HEK293 (cell line): ENCODE results near the gene SNTG2.
"Not testable (repeated sequence)": the region's sequence is repeated elsewhere in the genome, so short reads cannot be mapped to it uniquely, and the experiment has no call there.

Experiments
- CTCF ChIA-PET: fragments of 350-600 bp; formaldehyde crosslinking; extraction: SDS; loops from one replicate; lab custom pipeline; 2021; ENCODE audit warnings: antibody characterized with exemption; lab: Yijun Ruan, JAX
- POLR2A ChIA-PET: fragments of 300-600 bp; formaldehyde crosslinking; extraction: SDS; loops from one replicate; lab custom pipeline; 2020; ENCODE audit warnings: antibody characterized with exemption, inconsistent platforms; lab: Yijun Ruan, JAX
- H3K27ac ChIP-seq: fragments of 200-500 bp; sonication (Bioruptor generic); 2 replicates; pipeline ENCODE4 v1.5.1; 2014; ENCODE audit warnings: low read depth, low read length, control low read depth, inconsistent platforms; ENCODE audit errors: extremely low read depth
- H3K36me3 ChIP-seq, 2 experiments: fragments of 200-500 bp in 1 of 2; sonication (Bioruptor generic) in 1 of 2; 1 replicate in 1 of 2; 2 replicates in 1 of 2; pipeline ENCODE4 v1.5.1; 2014 to 2017; ENCODE audit warnings: inconsistent platforms in 2 of 2, low read length in 2 of 2; ENCODE audit not compliant: control insufficient read depth in 2 of 2, insufficient read depth in 1 of 2
- H3K4me1 ChIP-seq: fragments of 200-500 bp; sonication (Bioruptor generic); 2 replicates; pipeline ENCODE4 v1.5.1; 2014; ENCODE audit warnings: mild to moderate bottlenecking, low read length, inconsistent platforms; ENCODE audit not compliant: control insufficient read depth, insufficient read depth
- H3K4me3 ChIP-seq: 2 replicates; pipeline ENCODE4 v1.5.1; 2011; ENCODE audit warnings: low read depth, mild to moderate bottlenecking, control low read depth, low read length, moderate library complexity
- H3K9me3 ChIP-seq: fragments of 200-500 bp; sonication (Bioruptor generic); 2 replicates; pipeline ENCODE4 v1.5.1; 2014; ENCODE audit warnings: low read depth, low read length, inconsistent platforms; ENCODE audit not compliant: control insufficient read depth, insufficient read depth
- GLI4 ChIP-seq: fragments of 450-650 bp; formaldehyde crosslinking; IDR thresholded peaks from 2 replicates; pipeline ENCODE4 v1.5.1; 2016; ENCODE audit warnings: missing biosample characterization, missing genetic modification characterization
- TCF7L2 ChIP-seq: IDR thresholded peaks from 2 replicates; pipeline ENCODE4 v1.6.1; 2011; ENCODE audit warnings: low read depth, mild to moderate bottlenecking, inconsistent platforms, low read length, moderate library complexity, borderline replicate concordance
- ZNF211 ChIP-seq: fragments of 450-650 bp; formaldehyde crosslinking; IDR thresholded peaks from 2 replicates; pipeline ENCODE4 v1.5.1; 2016; ENCODE audit warnings: low read depth, missing biosample characterization, missing genetic modification characterization
- ZNF214 ChIP-seq: fragments of 450-650 bp; formaldehyde crosslinking; IDR thresholded peaks from 2 replicates; pipeline ENCODE4 v1.5.1; 2017; ENCODE audit warnings: missing biosample characterization, mild to moderate bottlenecking, missing genetic modification characterization, borderline replicate concordance
- ZNF426 ChIP-seq: fragments of 450-650 bp; formaldehyde crosslinking; IDR thresholded peaks from 2 replicates; pipeline ENCODE4 v1.5.1; 2017; ENCODE audit warnings: missing biosample characterization, missing genetic modification characterization, mild to moderate bottlenecking, inconsistent platforms, moderate library complexity
- ZNF48 ChIP-seq: fragments of 450-650 bp; formaldehyde crosslinking; IDR thresholded peaks from 2 replicates; pipeline ENCODE4 v1.5.1; 2016; ENCODE audit warnings: missing biosample characterization, missing genetic modification characterization
- ZNF621 ChIP-seq: fragments of 450-650 bp; formaldehyde crosslinking; IDR thresholded peaks from 2 replicates; pipeline ENCODE4 v1.5.1; 2017; ENCODE audit warnings: missing biosample characterization, missing genetic modification characterization
- ZNF830 ChIP-seq: fragments of 450-650 bp; IDR thresholded peaks from 2 replicates; pipeline ENCODE4 v1.5.0; 2018; ENCODE audit warnings: missing biosample characterization, missing genetic modification characterization, low read depth, mild to moderate bottlenecking, moderate library complexity
- ZSCAN16 ChIP-seq: fragments of 450-650 bp; formaldehyde crosslinking; IDR thresholded peaks from 2 replicates; pipeline ENCODE4 v1.5.1; 2016; ENCODE audit warnings: missing biosample characterization, missing genetic modification characterization
- TF ChIP-seq, protein P1 (sequence below): fragments of 450-650 bp; IDR thresholded peaks from 2 replicates; pipeline ENCODE4 v1.5.1; 2018; ENCODE audit warnings: missing biosample characterization, mild to moderate bottlenecking, missing genetic modification characterization
- TF ChIP-seq, protein P2 (sequence below): fragments of 450-650 bp; formaldehyde crosslinking; IDR thresholded peaks from 2 replicates; pipeline ENCODE4 v1.5.1; 2016; ENCODE audit warnings: missing biosample characterization, missing genetic modification characterization, borderline replicate concordance

SNTG2 gene

GRCh38 chr2:1413156-1413710 is 462.6 kb downstream of the SNTG2 start, which contains the start of gene TPO (continued):
- TF ChIP-seq ZNF48 (tag by site-specific recombination) (no peak), GLI4 (tag by site-specific recombination) (no peak), ZSCAN16 (tag by site-specific recombination) (no peak), ZNF426 (tag by site-specific recombination) (no peak), ZNF214 (tag by site-specific recombination) (no peak), TCF7L2 (no peak)
- TF ChIP-seq, protein P1, sequence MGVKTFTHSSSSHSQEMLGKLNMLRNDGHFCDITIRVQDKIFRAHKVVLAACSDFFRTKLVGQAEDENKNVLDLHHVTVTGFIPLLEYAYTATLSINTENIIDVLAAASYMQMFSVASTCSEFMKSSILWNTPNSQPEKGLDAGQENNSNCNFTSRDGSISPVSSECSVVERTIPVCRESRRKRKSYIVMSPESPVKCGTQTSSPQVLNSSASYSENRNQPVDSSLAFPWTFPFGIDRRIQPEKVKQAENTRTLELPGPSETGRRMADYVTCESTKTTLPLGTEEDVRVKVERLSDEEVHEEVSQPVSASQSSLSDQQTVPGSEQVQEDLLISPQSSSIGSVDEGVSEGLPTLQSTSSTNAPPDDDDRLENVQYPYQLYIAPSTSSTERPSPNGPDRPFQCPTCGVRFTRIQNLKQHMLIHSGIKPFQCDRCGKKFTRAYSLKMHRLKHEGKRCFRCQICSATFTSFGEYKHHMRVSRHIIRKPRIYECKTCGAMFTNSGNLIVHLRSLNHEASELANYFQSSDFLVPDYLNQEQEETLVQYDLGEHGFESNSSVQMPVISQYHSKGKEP (tag by site-specific recombination): no peak

- CTCF ChIA-PET: no interaction called here
- TF ChIP-seq ZNF621 (tag by site-specific recombination) (no peak), ZNF211 (tag by site-specific recombination) (no peak), ZNF830 (tag by site-specific recombination) (no peak)
- TF ChIP-seq, protein P2, sequence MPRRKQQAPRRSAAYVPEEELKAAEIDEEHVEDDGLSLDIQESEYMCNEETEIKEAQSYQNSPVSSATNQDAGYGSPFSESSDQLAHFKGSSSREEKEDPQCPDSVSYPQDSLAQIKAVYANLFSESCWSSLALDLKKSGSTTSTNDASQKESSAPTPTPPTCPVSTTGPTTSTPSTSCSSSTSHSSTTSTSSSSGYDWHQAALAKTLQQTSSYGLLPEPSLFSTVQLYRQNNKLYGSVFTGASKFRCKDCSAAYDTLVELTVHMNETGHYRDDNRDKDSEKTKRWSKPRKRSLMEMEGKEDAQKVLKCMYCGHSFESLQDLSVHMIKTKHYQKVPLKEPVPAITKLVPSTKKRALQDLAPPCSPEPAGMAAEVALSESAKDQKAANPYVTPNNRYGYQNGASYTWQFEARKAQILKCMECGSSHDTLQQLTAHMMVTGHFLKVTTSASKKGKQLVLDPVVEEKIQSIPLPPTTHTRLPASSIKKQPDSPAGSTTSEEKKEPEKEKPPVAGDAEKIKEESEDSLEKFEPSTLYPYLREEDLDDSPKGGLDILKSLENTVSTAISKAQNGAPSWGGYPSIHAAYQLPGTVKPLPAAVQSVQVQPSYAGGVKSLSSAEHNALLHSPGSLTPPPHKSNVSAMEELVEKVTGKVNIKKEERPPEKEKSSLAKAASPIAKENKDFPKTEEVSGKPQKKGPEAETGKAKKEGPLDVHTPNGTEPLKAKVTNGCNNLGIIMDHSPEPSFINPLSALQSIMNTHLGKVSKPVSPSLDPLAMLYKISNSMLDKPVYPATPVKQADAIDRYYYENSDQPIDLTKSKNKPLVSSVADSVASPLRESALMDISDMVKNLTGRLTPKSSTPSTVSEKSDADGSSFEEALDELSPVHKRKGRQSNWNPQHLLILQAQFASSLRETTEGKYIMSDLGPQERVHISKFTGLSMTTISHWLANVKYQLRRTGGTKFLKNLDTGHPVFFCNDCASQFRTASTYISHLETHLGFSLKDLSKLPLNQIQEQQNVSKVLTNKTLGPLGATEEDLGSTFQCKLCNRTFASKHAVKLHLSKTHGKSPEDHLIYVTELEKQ (tag by site-specific recombination): no peak
Measured at GRCh38 chr2:1414121-1414520, 463.5 kb downstream of the SNTG2 start.

DNA sequence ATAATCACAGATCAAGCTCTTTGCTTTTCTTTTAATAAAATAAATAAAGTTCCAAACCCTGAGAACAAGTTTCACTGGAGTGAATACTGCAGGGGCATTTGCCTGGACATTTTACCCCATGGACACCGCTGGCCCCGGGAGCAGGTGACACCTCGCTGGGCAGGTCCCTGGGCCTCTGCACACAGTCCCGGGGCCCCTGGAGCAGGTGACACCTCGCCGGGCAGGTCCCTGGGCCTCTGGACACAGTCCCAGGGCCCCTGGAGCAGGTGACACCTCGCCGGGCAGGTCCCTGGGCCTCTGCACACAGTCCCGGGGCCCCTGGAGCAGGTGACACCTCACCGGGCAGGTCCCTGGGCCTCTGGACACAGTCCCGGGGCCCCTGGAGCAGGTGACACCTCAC is 464.3 kb downstream of the SNTG2 start:
- POLR2A ChIA-PET, H3K4me1 ChIP-seq: not testable (repeated sequence)
- CTCF ChIA-PET: interaction anchor here (0.7 kb wide), 1 partner anchor 560 kb away, joined by 3 read pairs; no protein-coding TSS in a partner anchor

More at GRCh38 chr2:1414121-1414520, 463.5 kb downstream of the SNTG2 start:
- Histone ChIP-seq H3K36me3 (no peaks in the 10 kb centered on the region), H3K9me3 (no peaks in the 10 kb centered on the region), H3K27ac (no peak overlapping the region), H3K4me1 (no peaks in the 10 kb centered on the region), H3K4me3 (no peak overlapping the region)
- POLR2A ChIA-PET: no interaction called here

DNA sequence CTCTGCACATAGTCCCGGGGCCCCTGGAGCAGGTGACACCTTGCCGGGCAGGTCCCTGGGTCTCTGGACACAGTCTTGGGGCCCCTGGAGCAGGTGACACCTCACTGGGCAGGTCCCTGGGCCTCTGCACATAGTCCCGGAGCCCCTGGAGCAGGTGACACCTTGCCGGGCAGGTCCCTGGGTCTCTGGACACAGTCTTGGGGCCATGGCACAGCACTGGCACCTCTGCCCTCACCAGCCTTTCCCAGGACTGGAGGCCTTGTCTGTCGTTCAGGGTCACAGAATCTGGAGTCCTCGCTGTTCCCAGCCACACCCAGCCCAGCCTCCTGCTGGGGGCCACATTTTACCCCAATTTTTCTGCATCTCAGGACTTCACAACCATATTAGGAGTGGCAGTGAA is 464.9 kb downstream of the SNTG2 start:
- no peaks in the 10 kb centered on the region for H3K4me1 ChIP-seq
- POLR2A ChIA-PET: no interaction called here
- no peak overlapping the region for H3K4me3 ChIP-seq
- no peak for TF ChIP-seq GLI4 (tag by site-specific recombination)
- TF ChIP-seq, all 188 proteins: peak for 0
- H3K27ac ChIP-seq: no peak overlapping the region
- H3K9me3 ChIP-seq: no peaks in the 10 kb centered on the region
- CTCF ChIA-PET: no interaction called here
- no peaks in the 10 kb centered on the region for H3K36me3 ChIP-seq

More for the DNA sequence above, 464.3 kb downstream of the SNTG2 start:
- H3K36me3 ChIP-seq, H3K4me3 ChIP-seq, H3K9me3 ChIP-seq, H3K27ac ChIP-seq: not testable (repeated sequence)
